Epithelial cell of proximal tubule (primary cell): ENCODE measurements around the gene ANTXRL. TPM values are rescaled to one million over a fixed set of nuclear protein-coding genes. Genes with fewer than 3 reads are reported as not detected.
"Not testable (repeated sequence)": the region's sequence is repeated elsewhere in the genome, so short reads cannot be mapped to it uniquely, and the experiment has no call there.

Experiments used
- DNase-seq: peaks from one replicate; pipeline ENCODE4 v3.0.0-alpha.2; 2011; ENCODE audit warnings: low read depth
- H3K4me3 ChIP-seq: 2 replicates; pipeline ENCODE4 v1.5.1; 2011; ENCODE audit warnings: low read depth, mild to moderate bottlenecking, low read length
- total RNA-seq: library from RNA; depleted of rRNA; stranded (reverse); fragments of >200 nt; gene quantifications from 2 replicates; pipeline ENCODE4 v1.2.3, GENCODE V29; 2015
- TF ChIP-seq, protein P1 (sequence below): conservative IDR thresholded peaks from 2 replicates; pipeline ENCODE4 v1.5.1; 2012; ENCODE audit warnings: low read depth, mild to moderate bottlenecking, low read length

The ANTXRL gene
- total RNA-seq: not detected in 2 replicates

DNA sequence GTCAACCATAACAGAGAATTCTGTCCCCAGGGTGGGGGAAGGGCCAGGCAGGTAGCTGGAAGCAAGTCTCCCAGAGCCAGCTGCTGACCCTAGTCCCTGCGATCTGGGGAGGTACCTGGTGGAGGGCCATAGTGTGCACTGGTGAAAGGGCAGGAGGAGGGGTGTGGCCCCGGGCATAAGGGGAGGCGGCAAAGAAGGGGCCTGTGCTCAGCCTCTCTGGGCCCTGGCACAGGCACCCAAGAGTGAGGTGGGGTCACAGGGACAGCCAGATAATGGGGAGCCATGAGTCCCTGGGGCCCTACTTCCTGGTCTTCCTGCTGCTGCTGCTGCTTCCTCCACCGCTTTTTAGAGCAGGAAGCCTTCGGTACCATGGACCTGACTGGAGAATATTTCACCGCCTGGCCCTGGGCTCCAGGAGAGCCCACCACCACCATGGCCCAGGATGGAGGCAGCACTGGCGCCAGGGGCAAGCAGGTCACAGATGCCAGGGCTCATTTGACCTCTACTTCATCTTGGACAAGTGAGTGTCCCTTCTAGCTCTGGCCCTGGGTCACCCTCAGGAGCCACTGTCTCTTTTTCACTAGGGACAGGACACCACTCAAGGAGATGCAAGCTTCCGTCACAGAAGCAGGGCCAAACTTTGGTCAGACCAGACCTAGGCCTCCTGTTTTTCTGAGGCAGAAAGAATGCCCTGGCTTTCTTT is at the start of gene ANTXRL:
Gene ANTXRL (plus strand): TSS at position 7 of the 703 bp plus-strand sequence. CDS start 266 bp downstream, at position 273.
- no peak for DNase-seq
- no peak within 1 kb of the TSS for H3K4me3 ChIP-seq
- TF ChIP-seq, protein P1, sequence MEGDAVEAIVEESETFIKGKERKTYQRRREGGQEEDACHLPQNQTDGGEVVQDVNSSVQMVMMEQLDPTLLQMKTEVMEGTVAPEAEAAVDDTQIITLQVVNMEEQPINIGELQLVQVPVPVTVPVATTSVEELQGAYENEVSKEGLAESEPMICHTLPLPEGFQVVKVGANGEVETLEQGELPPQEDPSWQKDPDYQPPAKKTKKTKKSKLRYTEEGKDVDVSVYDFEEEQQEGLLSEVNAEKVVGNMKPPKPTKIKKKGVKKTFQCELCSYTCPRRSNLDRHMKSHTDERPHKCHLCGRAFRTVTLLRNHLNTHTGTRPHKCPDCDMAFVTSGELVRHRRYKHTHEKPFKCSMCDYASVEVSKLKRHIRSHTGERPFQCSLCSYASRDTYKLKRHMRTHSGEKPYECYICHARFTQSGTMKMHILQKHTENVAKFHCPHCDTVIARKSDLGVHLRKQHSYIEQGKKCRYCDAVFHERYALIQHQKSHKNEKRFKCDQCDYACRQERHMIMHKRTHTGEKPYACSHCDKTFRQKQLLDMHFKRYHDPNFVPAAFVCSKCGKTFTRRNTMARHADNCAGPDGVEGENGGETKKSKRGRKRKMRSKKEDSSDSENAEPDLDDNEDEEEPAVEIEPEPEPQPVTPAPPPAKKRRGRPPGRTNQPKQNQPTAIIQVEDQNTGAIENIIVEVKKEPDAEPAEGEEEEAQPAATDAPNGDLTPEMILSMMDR: no peak

DNA sequence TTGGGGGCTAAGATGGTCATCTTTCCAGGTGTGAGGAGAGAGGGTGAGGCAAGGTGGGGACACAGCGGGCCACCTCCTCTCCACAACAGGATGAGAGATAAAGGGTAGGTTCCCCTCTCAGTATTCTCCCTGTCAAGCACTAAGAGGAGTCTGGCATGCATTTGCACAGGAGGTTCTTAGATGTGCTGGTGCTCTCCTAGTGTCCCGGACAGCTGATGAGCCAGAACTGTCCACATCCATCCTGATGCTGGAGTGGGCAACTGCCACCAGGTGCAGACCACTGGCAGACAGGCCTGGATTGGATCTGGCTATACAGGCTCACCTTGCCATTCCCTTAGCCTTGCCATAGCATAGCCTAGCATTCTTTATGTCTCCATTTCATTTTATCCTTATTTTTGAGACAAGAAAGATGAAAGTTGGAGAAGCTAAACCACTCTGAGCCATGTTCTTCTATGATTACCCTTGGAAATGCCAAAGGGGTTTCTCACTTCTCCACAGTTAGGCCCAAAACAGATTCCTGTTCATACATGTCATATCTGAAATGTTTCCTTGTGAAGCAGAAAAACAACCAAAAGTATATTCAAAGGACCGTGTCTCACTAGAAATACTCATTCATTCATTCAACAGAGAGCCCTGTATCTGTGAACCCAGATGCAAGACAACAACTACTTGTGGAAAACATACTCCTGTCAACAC is 48.8 kb upstream of the ANTXRL start:
- no peak overlapping the region for H3K4me3 ChIP-seq
- no peak for DNase-seq
- TF ChIP-seq, protein P1: no peak

DNA sequence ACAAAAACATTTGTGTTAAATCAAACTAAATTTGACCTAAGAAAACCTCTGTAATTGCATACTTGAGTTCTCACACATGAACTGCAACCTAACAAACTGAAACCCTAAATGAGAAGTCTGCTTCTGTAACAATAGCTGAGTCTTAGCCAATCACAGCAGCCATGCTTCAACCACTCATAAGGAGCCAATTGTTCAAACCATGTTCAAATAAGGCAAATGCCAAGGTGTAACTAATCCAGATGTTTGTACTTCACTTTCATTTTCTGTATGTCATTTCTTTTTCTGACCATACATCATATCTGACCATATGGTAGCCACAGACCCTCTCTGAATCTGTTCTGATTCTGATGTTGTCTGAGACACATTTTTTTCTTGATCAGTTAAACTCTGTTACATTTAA is 47.5 kb upstream of the ANTXRL start:
- no peak for DNase-seq
- no peak overlapping the region for H3K4me3 ChIP-seq

DNA sequence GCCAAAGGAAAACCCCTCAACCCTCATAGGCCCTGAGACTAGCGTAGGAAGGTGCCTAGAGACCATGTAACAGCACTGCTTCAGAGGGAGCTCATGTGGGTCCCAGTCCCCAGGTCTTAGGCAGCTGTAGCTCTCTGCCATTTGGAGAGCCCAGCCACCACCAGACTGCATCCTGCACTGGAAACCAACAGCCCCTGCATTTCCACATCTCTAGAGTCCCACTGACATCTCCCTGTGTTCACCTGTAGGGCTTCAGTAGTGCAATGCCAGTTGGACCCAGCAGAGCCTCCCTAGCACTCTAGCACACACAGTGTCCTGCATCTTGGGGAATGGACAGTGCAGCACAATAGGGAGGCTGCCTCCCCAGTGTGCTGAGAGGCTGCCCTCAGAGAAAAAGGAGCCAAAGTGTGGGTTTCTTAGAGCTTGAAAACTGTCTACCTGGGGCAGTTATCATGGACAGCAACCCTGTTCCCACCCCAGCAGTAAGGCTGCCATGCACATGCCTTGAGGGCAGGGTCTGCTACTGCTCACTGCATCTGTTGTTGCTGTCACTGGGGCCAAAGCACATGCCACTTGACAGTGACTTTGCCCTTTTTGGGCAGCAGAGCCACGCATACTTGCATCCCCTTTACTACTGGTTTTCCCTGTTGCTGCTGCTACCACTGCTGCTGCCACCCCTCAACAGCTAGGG is 46.7 kb upstream of the ANTXRL start:
- TF ChIP-seq, protein P1: no peak
- no peak for DNase-seq
- H3K4me3 ChIP-seq: no peak overlapping the region

More for the DNA sequence above, 47.5 kb upstream of the ANTXRL start:
- TF ChIP-seq, protein P1: no peak

DNA sequence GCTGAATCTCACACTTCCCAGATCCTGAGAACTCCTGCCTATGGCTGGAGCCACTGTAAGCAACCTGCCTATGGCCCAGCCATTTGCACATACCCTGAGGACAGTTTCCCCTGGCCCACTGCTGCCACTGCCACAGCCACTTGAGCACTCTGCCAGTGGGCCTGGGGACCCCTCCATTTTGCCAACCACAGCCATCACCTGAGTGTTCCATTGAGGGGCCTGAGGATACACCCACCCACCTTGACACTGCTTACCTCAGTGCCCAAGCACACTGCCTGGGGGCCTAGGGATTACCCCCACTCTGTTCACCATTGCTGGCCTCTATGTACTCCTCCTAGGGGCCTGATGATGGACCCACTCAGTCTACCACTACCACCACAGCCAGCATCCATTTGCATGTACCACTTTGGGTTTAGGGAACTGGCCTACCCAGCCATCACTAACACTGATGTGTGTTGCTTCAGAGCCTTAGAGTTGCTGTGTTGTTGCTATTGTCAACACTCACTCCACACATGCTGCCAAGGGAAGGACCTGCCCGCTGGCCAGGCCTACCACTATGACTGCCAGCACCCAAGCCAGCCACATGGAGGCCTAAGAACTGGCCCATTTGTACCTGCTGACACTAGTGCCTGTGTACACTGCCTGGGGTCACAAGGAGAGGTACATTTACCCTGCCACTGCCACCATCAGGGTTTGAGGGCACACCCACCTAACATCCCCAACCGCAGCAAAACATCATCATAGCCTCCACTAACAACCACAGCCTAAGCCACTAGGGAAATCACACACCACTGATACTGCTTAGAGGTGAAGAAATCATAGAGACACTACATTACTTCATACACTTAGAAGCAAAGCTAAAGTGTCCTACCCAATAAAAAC is 45.9 kb upstream of the ANTXRL start:
- TF ChIP-seq, protein P1: no peak
- H3K4me3 ChIP-seq: no peak overlapping the region
- no peak for DNase-seq

DNA sequence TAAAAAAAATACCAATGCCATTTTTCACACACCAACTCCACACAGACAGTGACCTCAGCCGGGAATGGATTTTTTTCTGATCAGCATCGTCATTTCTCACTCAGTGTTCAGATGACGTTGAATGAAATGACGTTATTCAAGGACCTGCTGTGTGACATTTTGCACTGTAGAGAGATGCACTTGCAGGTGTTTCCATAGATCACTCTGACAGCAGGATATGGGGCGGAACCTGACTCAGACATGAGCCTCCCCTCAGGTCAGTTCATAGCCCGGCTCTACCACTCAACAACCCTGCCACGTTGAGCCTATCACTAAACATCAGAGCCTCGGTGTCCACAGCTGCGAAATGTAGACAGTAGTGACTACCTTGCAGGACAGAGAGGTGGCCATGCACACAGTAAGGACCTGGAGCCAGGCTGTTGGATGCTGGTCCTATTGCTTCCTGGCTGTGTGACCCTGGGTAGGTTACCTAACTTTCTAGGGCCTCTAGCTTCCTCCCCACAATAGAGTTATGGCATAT is 41.4 kb upstream of the ANTXRL start:
- TF ChIP-seq, protein P1: no peak

DNA sequence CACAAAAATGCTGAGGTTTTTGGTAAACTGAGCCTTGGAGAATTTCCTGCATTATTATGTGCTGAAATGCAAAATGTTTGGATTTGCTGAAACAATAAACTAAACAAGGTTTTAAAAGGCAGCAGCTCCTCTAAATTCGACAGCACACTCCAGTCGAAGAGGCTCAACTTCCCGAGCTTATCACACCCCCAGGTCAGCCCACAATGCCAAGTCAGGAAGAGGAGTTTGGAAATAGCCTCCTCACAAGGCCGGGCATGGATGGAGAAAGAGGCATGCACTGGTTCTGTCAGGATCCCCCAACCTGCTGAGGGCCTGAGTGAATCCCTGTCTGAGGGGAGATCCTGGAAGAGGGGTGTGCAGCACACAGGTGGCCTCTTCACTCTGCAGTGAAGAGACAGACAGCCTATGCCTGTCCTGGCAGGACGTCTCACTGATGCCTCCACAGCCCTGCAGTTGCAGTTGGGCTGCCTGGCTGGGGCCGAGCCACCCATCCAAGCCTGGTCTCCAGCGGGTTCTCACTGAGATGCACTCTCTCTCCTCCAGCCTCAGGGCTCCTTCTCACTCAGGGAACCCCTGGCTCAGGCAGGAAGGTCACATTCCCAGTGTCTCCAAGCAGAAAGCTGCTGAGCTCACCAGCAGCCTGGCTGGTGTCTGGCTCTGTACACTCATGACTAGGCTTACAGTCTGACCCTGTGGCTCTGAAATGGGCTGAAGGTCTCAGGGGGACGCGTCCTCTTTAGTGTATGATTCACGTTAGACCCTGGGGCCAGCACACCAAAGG is 40.2 kb upstream of the ANTXRL start:
- DNase-seq, H3K4me3 ChIP-seq: not testable (repeated sequence)

More for the DNA sequence above, 41.4 kb upstream of the ANTXRL start:
- no peak for DNase-seq
- no peak overlapping the region for H3K4me3 ChIP-seq
